ENCODE measurements around the gene LETM1. TPM values are rescaled to one million over a fixed set of nuclear protein-coding genes. Genes with fewer than 3 reads are reported as not detected.
"Not testable (repeated sequence)": the region's sequence is repeated elsewhere in the genome, so short reads cannot be mapped to it uniquely, and the experiment has no call there.

The LETM1 gene
- total RNA-seq, 1 donor from 2014 or later, result 64.9 TPM

DNA sequence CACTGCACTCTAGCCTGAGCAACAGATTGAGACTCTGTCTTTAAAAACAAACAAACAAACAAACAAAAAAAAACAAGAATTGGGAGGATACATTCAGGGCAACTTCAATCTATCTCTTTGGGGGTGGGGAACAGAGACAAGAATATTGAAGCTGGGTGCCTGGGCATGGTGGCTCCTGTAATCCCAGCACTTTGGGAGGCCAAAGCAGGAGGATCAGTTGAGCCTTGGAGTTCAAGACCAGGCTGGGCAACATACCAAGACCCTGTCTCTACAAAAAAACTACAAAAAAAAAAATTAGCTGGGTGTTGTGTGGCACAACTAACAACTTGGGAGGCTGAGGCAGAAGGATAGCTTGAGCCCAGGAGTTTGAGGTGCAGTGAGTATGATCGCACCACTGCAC lies 1.2 kb downstream of the LETM1 start:
- intact Hi-C loops (cut with micrococcal nuclease), result loop anchor here (5.0 kb wide), 2 partner anchors 153 to 507 kb away; partner anchors contain the start of genes NELFA and UVSSA

- intact Hi-C loops (cut with micrococcal nuclease), result no loop called here
Measured at GRCh38 chr4:1852904-1853623, 2.9 kb downstream of the LETM1 start.

DNA sequence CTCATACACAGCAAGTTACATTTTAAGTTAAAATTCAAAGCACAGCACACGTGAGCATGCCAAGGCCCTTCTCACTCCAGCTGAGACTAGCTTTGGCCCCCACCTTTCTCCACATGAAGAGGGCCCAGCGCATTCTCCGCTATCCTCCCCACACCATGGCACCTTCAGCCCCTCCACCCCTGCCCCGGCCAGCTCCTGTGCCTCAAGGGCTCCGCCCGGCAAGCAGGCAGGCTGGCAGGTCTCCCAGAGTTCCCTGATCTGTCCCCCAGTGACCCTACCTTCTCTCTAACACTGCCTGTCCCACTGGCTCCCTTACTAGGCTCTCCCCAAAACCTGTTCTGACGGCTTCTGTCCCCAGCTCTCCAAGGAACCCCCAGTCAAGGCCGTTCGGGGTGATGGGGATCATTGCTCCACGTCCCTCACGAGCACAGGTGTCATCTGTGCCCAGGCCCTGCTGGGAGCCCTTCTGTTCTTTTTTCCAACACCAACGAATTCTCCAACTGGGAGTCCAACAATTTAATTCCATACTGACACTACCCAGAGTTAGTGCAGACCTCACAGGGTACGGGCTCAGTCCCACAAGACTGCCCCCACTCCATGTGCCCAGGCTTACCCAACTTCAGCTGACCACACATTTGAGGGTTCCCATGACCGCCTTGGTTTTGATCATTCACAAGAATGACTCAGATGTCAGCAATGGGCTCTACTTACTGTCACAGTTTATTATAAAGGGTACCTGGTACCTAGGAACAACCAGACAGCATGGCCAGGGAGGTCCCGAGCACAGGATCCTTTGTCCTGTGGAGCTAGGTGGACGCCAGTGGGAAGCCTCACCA lies 4.2 kb downstream of the LETM1 start:
- intact Hi-C loops (cut with micrococcal nuclease), result no loop called here

DNA sequence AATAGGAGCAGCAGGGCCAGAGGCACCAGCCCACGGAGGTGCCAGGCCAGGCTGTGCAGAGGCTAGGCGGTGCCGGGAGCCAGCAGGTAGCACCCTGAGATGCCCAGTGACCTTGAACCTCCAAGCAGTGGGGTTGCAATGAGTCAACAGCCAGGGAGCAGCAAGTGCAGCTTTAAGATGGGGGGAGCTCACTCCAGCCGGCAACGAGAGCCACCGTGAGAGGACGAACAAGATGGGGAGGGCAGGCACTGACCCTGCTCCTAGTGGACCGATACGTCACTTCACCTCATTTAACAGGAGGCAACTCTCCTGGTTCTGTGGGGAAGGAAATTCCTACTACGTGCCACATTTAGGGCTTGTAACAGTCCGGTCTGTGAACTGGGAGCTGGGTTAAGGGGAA lies 4.8 kb downstream of the LETM1 start:
- intact Hi-C loops (cut with micrococcal nuclease), result no loop called here

DNA sequence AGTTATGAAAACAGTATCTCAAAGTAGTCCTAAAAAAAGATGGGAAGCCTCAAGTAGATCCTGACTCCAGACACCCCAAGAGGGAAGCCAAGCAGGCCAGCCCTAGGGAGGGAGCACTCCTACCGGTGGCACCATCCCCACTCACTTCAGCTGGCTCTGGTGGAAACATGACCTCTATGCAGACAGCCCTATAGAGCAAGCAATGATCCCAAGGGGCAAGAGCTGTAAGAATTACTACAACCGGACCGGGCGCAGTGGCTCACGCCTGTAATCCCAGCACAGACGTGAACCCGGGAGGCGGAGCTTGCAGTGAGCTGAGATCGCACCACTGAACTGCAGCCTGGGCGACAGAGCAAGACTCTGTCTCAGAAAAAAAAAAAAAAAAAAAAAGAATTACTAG lies 5.7 kb downstream of the LETM1 start:
- intact Hi-C loops (cut with micrococcal nuclease), result no loop called here

DNA sequence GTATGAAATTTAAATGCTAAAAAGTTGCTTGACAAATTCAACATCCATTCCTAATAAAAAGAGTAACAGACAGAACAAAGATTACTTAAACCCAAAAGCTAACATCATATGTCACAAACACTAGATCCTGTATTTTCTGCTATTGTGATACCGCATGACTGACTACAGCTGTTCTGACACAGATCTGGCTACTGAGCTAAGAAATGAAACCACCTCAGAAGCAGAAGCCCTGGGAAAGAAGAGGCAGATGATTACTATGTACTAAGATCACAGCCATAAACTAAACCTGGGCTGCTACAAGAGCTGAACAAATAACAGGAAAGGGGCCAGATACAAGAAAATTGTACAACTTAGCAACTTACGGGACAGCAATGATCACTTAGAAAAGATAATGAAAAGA lies 9.4 kb downstream of the LETM1 start:
- intact Hi-C loops (cut with micrococcal nuclease), result no loop called here

GRCh38 chr4:1844618-1845017 lies 11.3 kb downstream of the LETM1 start:
- intact Hi-C loops (cut with micrococcal nuclease), result not testable (repeated sequence)

DNA sequence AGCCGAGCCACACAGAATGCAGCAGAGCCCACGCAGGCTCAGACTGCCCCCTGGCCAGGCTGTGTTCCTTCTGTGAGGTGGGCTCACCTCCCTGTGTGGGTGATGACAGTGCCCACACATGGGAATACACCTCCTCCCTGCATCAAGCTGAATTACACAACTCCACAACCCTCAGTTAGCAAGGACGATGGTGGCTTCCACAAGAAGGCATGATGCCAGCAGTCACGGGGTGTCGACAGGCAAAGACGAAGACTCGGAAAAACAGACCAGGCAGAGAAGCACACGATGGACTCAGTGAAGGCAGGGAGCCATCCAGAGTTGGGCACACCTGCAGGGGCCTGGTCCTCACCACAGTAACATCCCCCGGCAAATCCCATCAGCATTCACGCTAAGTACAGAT lies 12.1 kb downstream of the LETM1 start:
- intact Hi-C loops (cut with micrococcal nuclease), result no loop called here

- intact Hi-C loops (cut with micrococcal nuclease), result no loop called here
Measured at GRCh38 chr4:1842993-1843448, 12.9 kb downstream of the LETM1 start.

DNA sequence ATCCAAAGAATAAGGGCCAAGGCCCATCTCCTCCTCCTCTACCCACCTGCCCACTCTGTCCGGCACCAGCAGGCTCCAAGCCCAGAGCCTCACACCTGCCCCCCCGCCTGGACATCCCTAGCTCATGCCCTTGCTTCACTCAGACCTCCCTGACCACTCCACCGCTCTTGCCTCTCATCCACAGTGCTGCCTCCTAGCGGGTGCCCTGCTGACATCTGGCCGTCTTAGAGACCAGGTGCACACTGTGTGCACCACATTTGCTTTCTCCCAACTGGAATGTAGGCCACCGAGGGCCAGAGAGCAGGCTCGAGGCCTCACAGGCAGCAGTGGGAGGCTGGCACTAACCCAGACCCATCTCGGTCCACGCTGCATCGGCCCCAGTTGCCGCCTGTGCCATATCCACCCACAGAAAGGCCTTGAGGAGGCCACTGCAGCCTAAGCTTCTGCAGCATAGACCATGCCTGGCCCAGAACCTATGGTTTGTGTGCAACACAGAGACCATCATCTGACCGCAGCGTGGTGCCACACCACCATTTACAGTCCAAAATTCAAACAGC lies 13.5 kb downstream of the LETM1 start:
- intact Hi-C loops (cut with micrococcal nuclease), result no loop called here

DNA sequence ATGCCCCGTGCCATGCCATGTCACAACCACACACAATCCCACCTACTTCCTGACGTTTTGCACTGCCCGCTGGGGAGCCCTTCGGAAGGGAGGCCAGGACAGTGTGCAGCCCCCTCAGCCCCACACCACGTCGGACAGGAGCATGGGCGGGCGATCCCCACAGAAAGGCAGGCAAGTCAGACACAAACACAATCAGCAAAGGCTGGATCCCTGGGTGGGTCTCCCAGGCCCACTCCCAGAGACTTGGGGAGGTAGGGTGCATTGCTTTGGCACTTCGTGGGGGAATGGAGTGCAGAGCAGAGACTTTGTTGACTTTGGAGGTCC lies 14.1 kb downstream of the LETM1 start:
- intact Hi-C loops (cut with micrococcal nuclease), result no loop called here

DNA sequence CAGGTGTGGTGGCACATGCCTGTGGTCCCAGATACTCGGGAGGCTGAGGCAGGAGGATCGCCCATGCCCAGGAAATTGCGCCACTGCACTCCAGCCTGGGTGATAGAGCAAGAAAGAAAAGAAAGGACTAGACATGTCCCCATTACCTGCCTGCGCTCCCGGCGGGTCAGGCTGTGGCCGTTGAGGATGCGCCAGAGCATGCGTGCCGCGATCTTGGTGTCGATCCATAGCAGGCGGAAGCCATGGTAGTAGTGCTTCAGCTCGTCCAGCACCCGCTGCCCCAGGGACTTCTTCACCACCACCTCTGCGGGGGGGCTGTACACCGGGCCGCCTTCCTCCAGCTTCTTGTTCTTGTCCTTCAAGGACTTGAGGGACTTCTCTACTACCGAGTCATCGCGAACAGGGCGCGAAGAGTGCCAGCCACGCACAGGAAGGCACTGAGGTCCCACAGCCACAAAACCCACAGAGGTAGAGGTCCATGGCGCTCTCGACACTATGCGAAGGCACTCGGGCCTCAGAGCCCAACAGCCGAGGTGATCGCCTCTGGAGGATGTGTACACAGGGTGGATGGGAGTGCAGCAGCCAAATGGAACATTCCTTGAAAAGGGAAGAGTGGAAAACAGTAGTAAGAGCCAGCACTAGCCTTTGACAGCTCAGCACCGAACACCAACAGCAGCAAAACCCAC lies 14.6 kb downstream of the LETM1 start:
- intact Hi-C loops (cut with micrococcal nuclease), result no loop called here

DNA sequence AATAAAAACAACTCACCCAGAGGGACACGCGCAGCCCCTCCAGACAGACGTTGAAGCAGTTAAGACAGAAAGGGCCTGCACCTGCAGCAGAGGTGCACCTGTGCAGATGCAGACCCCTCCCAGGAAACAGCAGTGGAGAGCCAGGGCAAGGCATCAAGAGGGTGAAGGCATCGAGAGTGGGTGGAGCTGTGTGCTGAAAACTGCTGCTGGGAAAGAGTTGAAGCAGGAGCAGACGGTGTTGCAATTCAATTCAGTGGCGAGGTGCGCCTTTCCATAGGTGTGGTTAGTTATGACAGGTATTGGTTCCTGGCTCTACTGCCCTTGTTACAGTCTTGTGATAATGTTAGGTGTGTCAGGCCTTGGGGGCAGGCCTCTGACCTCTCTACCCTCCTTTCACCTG lies 16.7 kb downstream of the LETM1 start:
- intact Hi-C loops (cut with micrococcal nuclease), result no loop called here

- intact Hi-C loops (cut with micrococcal nuclease), result no loop called here
Measured at GRCh38 chr4:1837069-1837468, 18.9 kb downstream of the LETM1 start.

- intact Hi-C loops (cut with micrococcal nuclease), result no loop called here
Measured at GRCh38 chr4:1836650-1837049, 19.3 kb downstream of the LETM1 start.

- intact Hi-C loops (cut with micrococcal nuclease), result not testable (repeated sequence)
Measured at GRCh38 chr4:1835836-1836235, 20.1 kb downstream of the LETM1 start.

DNA sequence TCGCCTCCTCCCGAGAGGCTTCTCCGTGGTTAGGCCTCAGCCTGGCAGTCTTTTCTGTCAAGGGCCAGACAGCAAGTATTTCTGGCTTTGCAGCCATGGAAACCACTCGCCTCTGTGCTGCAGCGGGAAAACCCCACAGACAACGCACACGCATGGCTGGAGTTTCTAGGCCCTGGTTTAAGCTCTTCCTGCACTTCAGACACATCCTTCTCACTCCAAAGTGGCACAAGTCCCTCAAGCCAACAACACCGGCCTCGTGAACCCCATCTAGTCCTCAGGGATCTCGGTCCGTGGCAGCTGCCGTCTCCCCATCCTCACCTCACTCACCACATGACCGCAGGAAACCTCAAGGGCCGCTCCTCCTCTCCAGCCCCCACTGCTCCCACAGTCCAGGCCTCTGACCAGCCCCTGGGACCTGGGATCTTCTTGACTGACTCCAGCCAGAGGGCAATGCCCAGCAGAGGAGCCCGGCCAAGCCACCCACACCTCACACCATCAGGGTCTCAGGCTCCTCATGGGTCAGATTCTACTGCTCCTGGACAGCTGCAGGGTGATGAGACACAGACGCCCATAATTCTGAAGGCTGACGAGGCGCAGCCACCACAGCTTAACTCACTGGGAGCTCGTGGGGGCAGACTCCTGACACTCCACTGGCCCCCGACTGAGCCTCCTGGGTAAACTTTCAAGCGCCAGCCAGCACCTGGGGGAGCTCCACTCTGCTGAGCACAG lies 21.7 kb downstream of the LETM1 start:
- intact Hi-C loops (cut with micrococcal nuclease), result no loop called here

- intact Hi-C loops (cut with micrococcal nuclease), result no loop called here
Measured at GRCh38 chr4:1833307-1834046, 22.5 kb downstream of the LETM1 start.

- intact Hi-C loops (cut with micrococcal nuclease), result no loop called here
Measured at GRCh38 chr4:1832690-1833089, 23.3 kb downstream of the LETM1 start.

DNA sequence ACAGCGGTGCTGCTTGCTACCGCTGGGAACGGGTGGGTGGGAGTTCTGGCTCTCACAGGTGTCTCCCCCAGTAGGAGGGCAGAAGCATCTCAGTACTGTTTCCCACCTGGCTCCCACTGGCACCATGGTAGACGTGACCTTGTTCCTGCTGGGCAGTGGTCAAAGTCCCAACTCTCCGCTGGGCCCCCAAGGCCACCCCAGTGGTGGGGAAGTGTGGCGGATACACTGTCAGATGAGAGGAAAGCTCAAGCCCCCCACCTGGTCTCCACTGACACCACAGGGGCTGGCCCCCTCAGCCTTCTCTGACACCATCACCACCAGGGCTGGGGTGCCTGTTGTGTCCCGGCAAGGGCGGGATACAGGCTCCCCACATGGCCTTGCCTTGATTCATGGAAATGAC lies 24.6 kb downstream of the LETM1 start:
- intact Hi-C loops (cut with micrococcal nuclease), result no loop called here

All from T-helper 1 cell treated with Interleukin-12 subunit alpha and Interleukin-12 subunit beta and Interleukin-4 antibody, amounts not matched to agents 30 ng/mL and 1 ng/mL, for 36 hours (primary cell).